NCI-H187 treated with DMSO at 0.1 percent for 48 hours (cell line): ENCODE data around the gene MLH3.
"Not testable (repeated sequence)": the region's sequence is repeated elsewhere in the genome, so short reads cannot be mapped to it uniquely, and the experiment has no call there.

Experiments used
- DNase-seq: peaks from one replicate; lab custom pipeline; 2025; lab: John Stamatoyannopoulos, UW

The MLH3 gene

DNA sequence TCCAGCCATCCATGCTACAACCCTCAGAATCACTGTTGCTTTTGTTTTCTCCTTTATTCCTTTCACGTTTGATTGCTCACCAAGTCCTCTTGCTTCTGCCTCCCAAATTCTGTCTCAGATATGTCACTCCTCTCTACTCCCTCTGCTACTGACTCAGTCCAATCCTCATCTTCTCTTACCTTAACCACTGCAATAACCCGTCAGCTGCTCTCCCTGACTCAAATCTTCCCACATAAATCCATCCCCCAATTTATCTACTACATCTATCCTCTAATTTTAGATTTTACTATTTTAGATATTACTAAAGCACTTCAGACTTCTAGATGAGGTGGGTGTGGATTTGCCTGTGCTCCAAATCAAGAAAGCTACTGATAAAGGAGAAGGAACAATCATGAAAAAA is 25.4 kb downstream of the MLH3 start:
- no peak for DNase-seq

DNA sequence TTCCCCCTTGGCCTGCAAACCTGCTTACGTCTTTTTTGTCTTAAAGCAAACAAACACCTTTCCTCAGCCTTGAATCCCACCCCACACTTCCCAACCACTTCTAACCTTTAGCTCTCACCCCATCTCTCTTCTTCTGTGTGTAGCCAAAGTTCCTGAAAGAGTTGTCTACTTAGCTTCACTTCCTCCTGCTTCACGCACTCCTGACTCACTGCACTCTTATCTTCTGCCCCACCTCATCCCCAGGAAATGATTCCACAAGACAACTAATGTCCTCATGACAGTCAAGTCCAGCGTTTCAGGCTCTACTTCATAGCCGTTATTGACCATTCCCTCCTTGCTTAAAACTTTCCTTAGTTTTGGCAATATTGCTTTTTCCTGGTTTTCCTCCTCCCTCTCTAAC is 26.2 kb downstream of the MLH3 start:
- DNase-seq, result no peak

- DNase-seq, result no peak
Observed at GRCh38 chr14:75023108-75023507, 28.2 kb downstream of the MLH3 start.

DNA sequence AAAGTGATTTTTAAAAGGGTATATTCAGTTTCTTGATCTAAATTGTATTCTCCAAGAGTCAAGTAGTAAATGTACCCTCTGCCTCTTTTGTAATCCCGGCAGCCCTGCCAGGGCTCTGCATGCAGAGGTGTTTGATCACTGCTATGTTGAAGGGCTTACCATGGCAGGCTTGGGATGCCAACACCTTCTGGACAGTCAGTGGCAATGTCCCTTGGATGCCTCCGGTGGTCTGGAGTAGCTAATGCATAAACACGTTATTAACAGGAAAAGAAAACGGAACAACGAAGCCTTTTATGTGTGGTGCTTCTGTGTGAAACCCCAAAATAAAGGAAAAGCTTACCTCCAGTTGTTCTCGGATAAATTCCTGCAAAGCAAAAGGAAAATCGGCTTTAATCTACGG is 28.6 kb downstream of the MLH3 start:
- no peak for DNase-seq

DNA sequence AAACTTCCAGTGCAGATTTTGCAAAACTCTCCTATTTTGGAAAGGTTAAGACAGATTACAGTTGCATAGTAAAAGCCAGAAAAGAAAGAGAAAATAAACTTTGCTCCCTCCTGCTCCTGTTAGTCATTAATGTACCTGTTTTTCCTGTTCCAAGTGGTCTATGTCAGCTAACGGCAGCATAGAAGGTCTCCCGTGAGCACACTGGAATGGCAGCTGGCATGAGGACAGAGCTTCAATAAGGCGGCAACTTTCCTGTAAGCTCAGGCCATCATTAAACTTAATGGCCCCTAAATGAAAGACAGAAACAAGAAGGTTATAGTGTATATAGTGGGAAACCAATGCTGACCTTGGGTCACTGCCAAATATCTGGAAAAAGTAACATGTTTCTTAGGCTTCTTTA is 32.6 kb downstream of the MLH3 start:
- no peak for DNase-seq

DNA sequence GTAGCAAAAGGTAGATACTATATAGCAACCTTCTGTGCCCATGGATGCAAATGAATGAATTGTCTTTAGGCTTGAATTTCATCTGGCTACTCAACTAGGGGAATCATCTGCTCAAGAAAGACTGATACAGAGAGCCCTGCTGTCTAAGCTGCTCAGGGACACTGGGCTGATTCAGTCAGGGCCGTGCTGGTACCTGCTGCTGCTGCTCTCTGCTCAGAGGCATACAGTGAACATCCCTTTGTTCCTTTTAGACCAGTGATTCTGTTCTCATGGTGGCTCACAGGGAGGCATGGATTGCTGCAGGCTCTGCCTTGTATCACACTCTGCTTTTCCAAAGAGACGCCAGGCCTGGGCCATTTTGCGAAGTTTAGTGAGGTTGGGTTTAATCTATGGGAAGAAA is 34.5 kb downstream of the MLH3 start:
- no peak for DNase-seq

DNA sequence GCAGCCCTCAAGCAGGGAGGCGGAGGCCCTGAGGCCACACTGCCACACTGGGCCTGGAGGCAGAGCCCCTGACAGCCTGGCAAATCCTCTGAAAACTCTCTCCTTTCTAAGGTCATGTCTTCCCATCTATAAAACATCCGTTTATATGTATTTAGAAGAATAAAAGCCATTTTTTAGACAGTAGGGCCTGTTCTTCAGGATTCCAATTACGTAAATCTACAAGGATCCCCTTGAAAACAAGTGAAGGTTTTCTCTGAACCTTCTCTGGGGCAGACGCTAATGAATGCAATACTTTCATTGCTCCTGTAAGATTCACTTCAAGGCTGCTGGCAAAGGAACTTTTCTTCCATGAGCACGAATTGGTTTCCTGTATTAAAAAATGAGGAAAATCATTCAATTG is 35.8 kb downstream of the MLH3 start:
- no peak for DNase-seq

- no peak for DNase-seq
Observed at GRCh38 chr14:75013290-75013689, 38.0 kb downstream of the MLH3 start.

DNA sequence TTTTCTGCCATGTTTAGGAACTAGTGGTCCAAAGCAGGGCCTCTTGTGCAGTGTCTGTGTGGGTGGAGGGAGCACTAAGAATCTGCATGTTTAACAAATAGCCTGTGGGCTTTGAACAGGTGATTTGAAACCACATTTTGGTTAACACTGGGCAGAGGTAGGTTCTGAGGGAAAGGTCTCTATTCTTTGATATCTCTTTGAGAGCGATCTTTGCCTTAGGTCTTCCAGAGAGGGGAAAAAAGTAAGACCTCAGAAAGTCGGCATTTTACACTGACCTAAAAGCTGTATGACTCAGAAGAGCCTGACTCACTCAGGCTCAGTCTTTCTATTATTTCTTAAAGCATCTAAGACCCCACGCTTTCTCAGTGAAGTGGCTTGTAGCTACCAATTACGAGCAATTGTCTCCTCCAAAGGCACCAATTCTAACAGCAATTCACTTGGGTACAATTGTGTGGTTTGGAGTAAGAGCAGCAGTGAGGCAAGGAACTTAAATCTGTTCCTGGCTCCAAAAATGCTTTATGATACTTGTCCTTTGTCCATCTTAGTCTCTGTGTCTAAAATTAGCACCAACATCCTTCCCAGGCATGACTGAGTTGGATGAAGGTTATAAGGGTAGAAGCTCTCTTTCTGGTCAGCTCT is 39.8 kb downstream of the MLH3 start:
- no peak for DNase-seq

GRCh38 chr14:75010472-75011093 is 40.7 kb downstream of the MLH3 start:
- DNase-seq, result no peak

GRCh38 chr14:75009176-75009575 is 42.1 kb downstream of the MLH3 start:
- no peak for DNase-seq

DNA sequence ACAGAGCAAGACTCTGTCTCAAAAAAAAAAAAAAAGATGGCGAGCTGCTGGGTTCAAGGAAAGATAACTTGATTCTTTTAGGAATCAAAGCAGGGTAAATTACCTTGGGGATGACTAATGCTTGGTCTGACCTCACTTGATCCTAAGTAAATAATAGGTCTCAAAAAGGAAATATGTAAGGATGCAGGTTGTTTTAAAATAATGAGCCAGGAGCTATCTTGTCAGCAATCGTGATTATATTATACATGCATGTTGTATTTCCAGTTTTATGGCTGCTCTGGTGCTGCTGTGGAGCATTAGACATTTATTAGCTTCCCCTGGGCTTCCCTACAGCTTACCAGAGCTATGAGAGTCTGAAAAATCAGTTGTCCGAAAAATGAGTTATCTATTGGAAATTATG is 45.9 kb downstream of the MLH3 start:
- DNase-seq, result no peak

- DNase-seq, result no peak
Observed at GRCh38 chr14:75003250-75004027, 47.8 kb downstream of the MLH3 start.

GRCh38 chr14:75002392-75003249 is 48.6 kb downstream of the MLH3 start, which contains the start of gene EIF2B2:
EIF2B2 (plus strand) TSS chr14:75002921; CDS start chr14:75002991, 70 bp downstream.
- DNase-seq, result peak; percentile 89

DNA sequence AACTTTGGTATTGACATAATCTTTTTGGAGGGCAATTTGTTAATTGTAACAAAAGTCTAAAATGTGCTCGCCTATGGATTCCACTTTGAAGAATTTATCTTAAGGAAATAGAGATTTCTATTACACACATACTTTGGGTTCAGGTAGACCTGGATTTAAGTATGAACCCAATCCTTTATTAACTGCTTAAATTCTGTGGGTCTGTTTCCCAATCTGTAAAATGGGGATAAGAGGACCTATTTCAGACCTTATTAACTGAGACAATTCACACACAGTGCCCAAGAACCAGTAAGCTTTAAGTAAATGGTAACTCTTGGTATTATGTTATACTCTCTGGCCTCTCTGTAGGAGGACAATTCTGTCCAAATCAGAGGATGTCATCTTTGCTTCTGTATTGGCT is 49.4 kb downstream of the MLH3 start:
- DNase-seq, result no peak

GRCh38 chr14:75001261-75001660 is 50.0 kb downstream of the MLH3 start:
- no peak for DNase-seq

- DNase-seq, result not testable (repeated sequence)
Observed at GRCh38 chr14:74995781-74996180, 55.5 kb downstream of the MLH3 start.

DNA sequence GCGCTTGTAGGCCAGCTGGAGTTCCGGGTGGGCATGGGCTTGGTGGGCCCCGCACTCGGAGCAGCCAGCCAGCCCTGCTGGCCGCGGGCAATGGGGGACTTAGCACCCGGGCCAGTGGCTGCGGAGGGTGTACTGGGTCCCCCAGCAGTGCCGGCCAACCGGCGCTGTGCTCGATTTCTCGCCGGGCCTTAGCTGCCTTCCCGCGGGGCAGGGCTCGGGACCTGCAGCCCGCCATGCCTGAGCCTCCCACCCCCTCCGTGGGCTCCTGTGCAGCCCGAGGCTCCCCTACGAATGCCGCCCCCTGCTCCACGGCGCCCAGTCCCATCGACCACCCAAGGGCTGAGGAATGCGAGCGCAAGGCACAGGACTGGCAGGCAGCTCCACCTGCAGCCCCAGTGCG is 57.1 kb downstream of the MLH3 start:
- not testable (repeated sequence) for DNase-seq

DNA sequence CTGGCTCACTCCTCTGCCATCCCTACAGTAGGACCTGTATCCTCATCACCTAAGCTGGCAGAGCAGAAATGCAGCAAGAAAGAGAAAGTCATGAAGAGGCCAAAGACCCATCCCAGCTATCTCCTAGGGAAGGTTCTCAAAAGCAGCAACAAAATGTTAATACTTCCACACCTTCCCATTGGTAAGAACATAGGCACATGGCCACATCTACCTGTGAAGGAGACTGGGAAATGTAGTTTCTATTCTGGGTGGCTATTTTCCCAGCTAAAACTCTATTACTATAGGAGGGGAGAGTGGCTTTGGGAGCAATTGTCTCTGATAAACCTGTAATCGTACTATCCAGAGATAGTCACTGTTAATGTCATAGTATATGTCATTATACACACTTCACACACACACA is 62.3 kb downstream of the MLH3 start:
- no peak for DNase-seq

- DNase-seq, result no peak
Observed at GRCh38 chr14:74988131-74988530, 63.1 kb downstream of the MLH3 start.

DNA sequence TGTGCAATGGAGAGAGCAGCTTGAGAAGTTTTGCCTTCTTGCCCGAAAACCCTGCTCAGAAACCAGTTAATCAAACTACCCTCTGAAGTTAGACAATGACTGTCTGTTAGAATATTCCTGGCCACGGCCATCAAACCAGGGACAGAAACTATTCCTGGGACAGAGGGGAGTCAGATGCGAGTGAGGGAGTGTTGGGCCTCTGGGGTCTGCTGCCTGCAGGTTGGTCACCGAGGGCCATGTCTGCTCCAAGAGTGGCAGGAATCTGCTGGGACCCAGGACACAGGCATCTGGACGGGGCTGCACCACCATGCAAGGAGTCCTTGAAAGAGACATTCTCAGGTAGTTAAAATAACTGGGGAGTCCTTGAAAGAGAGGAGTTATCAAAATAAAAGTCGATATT is 65.5 kb downstream of the MLH3 start:
- no peak for DNase-seq

DNA sequence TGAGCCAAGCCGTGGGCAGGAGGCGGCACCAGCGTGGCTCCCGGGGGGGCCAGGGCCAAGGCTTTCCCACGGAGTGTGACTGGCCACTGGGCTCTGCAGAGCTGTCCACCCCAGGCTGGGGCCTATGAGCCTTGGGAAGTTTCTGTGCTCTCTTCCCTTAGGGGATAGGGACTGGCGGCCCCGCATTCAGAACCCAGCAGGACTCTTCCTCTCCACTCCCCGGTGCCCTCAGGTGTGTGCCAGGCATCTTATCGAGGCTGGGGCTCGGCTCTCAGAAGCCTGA is 66.3 kb downstream of the MLH3 start:
- no peak for DNase-seq
